NB4 (cell line): Measurements from ENCODE around the gene ITGB7.

Experiments
- CTCF ChIP-seq: IDR thresholded peaks from one replicate; pipeline ENCODE4 v1.5.1; 2012; ENCODE audit warnings: low read depth, low read length
- POLR2A ChIP-seq: IDR thresholded peaks from 2 replicates; pipeline ENCODE4 v1.6.1; 2011; ENCODE audit warnings: mild to moderate bottlenecking; ENCODE audit not compliant: insufficient read length; ENCODE audit errors: extremely low read depth

DNA sequence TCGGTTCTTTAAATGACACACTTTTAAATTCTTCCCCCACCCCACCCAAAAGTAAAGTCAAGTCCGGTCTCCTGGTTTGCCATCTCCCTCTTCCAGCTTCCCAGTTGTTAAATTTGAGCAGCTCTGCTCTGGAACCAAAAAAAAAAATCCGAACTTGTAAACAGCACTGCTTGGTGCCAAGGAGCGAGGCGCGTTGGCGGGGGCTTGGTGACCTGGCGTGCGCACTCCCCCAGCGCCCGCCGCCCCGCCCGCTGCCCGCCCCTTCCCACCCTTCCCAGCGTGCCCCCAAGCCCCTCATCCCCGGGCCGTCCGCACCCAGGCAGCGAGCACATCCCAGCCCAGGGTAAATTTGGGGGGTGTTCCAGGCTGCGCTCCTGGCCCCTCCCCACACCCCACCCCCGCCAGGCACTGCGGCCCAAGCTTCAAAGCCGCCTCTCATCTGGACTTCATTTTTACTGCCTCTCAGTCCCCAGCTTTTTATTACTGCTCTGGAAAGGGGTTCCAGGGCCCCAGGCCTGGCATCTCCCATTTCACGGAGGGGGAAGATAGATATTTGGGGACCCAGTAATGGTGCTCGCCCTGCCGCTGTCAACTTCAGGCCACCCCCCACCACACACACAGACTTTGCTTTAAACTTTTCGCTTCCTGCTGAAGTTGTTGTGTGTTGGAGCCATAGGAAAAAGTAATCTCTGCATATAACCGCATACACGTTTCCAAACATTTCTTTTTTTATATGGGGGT is 11.7 kb upstream of the ITGB7 start:
- TF ChIP-seq CTCF (no peak), POLR2A (no peak)
